AG09309 (cell line): Measurements from ENCODE around the gene MAOA.

Source experiments
- DNase-seq: peaks from one replicate; pipeline ENCODE4 v3.0.0-alpha.2; 2010; ENCODE audit warnings: low read depth
- H3K4me3 ChIP-seq: 2 replicates; pipeline ENCODE4 v1.5.1; 2011; ENCODE audit warnings: mild to moderate bottlenecking, low read depth, low read length, moderate library complexity; ENCODE audit not compliant: control insufficient read depth
- CTCF ChIP-seq: IDR thresholded peaks from 2 replicates; pipeline ENCODE4 v1.5.1; 2011; ENCODE audit warnings: mild to moderate bottlenecking, low read depth, low read length, inconsistent platforms; ENCODE audit not compliant: insufficient read depth, control insufficient read depth; ENCODE audit errors: missing control alignments

Gene MAOA

DNA sequence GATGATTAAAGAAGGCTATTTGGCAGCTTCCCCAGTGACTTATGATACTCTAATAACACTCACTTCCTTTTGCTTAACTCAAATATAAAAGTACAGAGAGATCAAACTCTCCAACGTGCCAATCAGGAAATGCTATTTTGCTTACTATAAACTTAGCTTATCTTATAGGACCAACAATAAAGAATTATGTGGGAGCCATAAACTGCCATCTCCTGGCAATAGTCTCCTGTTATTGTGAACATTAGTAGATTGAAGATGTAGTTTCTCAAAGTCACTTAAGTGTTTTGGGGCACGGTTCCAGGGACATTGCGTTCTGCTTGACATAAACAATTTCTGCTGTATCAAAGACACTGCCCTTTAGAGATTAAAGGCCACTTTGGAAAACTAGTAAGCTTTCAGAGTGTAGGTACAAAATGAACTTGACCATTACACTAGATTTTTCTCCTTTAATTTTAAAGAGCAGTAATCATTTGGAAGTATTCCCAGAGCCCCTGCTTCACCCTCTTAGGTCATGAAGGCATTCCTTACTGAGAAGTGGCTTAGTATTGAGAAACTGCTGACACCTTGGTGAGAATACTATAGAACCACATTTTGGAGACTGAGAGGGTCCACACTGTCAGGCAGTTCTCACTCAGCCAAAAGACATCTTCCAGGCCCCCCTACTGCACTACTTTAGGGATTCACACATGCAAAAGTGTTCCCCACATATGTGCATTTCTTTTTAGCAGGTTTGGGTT lies 51.9 kb downstream of the MAOA start:
- DNase-seq, result no peak
- no peak overlapping the region for H3K4me3 ChIP-seq
- no peak for TF ChIP-seq CTCF

GRCh38 chrX:43716144-43716543 lies 60.0 kb downstream of the MAOA start:
- H3K4me3 ChIP-seq, result no peak overlapping the region
- TF ChIP-seq CTCF, result no peak
- DNase-seq, result no peak

DNA sequence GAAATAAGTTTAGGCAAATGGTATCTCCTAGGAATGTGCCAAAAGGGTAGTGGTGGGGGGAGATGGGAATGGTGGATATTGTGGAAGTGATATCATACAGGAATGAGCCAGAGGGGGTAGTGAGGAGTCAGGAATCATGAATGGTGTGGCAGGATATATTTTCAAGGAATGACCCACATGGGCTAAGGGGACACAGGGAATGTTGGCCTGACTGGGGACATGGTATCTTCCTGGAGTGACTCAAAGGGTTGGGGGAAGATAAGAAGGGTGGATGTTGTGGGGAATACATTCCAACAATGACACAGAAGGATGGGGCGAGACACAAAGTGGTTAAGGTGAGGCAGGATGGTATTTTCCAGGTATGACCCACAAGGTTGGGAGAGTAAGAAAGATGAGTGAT lies 60.6 kb downstream of the MAOA start:
- no peak for DNase-seq
- no peak overlapping the region for H3K4me3 ChIP-seq
- TF ChIP-seq CTCF, result no peak

DNA sequence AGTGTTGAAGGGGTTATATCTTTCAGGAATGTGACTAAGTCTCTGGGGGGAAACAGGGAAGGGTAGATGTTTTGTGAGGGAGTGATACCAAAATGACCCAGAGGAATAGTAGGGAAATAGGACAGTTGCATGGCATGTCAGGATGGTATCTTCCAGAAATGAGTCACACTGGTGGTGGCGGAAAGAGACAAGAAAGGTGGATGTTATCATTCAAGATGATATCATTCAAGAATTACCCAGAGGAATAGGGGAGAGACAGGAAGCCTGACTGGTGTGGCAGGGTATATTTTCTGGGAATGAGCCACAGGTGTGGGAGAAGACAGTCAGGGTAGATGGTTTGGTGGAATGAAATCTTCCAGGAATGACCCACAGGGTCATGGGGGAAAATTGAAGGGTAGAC lies 61.1 kb downstream of the MAOA start:
- no peak for DNase-seq
- no peak overlapping the region for H3K4me3 ChIP-seq
- TF ChIP-seq CTCF, result no peak

DNA sequence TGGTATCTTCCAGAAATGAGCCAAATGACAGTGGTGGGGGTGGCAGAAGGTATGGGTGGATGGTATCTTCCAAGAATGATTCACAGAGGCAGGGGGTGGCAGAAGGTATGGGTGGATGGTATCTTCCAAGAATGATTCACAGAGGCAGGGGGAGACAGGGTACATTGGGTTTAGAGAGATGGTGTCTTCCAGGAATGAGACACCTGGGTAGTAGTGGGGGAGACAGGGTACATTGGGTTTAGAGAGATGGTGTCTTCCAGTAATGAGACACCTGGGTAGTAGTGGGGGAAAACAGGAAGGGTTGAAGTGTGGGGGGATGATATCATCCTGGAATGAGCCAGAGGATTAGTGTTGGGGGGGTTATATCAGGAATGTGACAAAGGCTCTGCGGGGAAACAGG lies 62.0 kb downstream of the MAOA start:
- no peak overlapping the region for H3K4me3 ChIP-seq
- no peak for DNase-seq
- no peak for TF ChIP-seq CTCF

DNA sequence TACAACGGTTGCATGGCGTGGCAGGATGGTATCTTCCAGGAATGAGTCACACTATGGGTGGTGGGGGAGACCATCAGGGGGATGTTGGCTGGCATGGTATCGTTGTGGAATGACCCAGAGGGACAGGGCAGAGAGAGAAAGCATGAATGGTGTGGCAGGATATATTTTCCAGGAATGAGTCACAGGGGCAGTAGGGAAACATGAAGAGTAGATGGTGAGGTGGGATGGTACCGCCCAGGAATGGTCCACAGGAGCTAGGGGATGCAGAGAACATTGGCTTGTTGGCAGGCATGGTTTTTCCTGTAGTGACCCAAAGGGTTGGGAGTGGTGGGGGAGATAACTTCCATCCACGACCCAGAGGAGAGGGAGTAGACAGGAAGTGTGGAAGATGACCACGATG lies 62.4 kb downstream of the MAOA start:
- TF ChIP-seq CTCF, result no peak
- no peak overlapping the region for H3K4me3 ChIP-seq
- DNase-seq, result no peak
